Spleen (tissue), 7 donors: ENCODE measurements around the gene ORMDL3.

Experiments used
- POLR2A ChIP-seq, 3 donors: fragments of 450-650 bp; IDR thresholded peaks; one replicate each; pipeline ENCODE4 v1.5.1; 2017; ENCODE audit warnings: antibody characterized with exemption in 3 of 3, mild to moderate bottlenecking in 1 of 3
- TF ChIP-seq, protein P1 (sequence below), 11 experiments: fragments of 200-600 bp in 7 of 11; fragments of 450-650 bp in 4 of 11; sonication (generic) in 4 of 11; IDR thresholded peaks in 8 of 11; conservative IDR thresholded peaks in 3 of 11; 1 replicate in 7 of 11; 2 replicates in 4 of 11; pipeline versions ENCODE4 v1.4.0 to v1.8.0; 2016 to 2021; ENCODE audit warnings: antibody characterized with exemption in 11 of 11, inconsistent platforms in 4 of 11, mild to moderate bottlenecking in 1 of 11
- donor health status: DM: no; HTN: no; CAD: no; lungs with moderate emphysema.
- donor health status: DM: no; HTN: no; CAD: no.
- donor health status: DM: no; HTN: no; CAD: no.

DNA sequence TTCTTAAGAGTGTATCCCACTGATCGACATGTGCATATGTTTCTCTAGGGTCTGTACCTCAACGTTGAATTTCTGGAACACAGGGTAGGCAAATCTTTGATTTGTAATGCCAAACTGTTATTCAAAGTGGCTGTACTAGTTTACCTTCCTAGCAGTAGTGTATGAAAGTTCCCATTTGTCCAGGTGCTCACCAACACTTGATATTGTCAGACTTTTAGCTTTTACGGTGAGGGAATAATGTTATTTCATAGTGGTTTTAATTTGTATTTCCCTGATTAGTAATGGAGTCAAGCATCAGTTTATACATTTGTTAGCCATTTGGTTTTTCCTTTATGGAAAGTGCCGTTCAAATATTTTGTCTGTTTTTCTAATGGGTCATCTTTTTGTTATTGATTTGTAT is 29.3 kb downstream of the ORMDL3 start:
- TF ChIP-seq, protein P1, sequence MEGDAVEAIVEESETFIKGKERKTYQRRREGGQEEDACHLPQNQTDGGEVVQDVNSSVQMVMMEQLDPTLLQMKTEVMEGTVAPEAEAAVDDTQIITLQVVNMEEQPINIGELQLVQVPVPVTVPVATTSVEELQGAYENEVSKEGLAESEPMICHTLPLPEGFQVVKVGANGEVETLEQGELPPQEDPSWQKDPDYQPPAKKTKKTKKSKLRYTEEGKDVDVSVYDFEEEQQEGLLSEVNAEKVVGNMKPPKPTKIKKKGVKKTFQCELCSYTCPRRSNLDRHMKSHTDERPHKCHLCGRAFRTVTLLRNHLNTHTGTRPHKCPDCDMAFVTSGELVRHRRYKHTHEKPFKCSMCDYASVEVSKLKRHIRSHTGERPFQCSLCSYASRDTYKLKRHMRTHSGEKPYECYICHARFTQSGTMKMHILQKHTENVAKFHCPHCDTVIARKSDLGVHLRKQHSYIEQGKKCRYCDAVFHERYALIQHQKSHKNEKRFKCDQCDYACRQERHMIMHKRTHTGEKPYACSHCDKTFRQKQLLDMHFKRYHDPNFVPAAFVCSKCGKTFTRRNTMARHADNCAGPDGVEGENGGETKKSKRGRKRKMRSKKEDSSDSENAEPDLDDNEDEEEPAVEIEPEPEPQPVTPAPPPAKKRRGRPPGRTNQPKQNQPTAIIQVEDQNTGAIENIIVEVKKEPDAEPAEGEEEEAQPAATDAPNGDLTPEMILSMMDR (IDR thresholded peaks at IDR 0.05 in 8 of 11, conservative IDR thresholded peaks at IDR 0.05 in 3 of 11), result no peak
- no peak for TF ChIP-seq POLR2A (IDR thresholded peaks at IDR 0.05)
